Measurements from ENCODE around the gene RNF113B.

- no peak for TF ChIP-seq POLR2A (IDR thresholded peaks at IDR 0.05)
- TF ChIP-seq CTCF (IDR thresholded peaks at IDR 0.05): no peak
Measured at GRCh38 chr13:98141509-98142379, 35.3 kb downstream of the RNF113B start.

Data from adrenal gland (tissue), 5 donors.